SK-N-SH (cell line): Measurements from ENCODE around the gene FGGY. TPM values are rescaled to one million over a fixed set of nuclear protein-coding genes. Genes with fewer than 3 reads are reported as not detected.

ENCODE experiments used
- CTCF ChIA-PET: fragments of 300-600, 350-600 bp; formaldehyde crosslinking; extraction: SDS; loops from one replicate; lab custom pipeline; 2021; lab: Yijun Ruan, JAX
- POLR2A ChIA-PET: fragments of 350-600 bp; sonication (Branson Sonifier 250); formaldehyde crosslinking; extraction: SDS; loops from one replicate; lab custom pipeline; 2020; ENCODE audit warnings: antibody characterized with exemption, inconsistent platforms; lab: Yijun Ruan, JAX
- DNase-seq: peaks from one replicate; pipeline ENCODE4 v3.0.0; 2012
- H2AFZ ChIP-seq: fragments of 200-600 bp; sonication (generic); 2 replicates; pipeline ENCODE4 v1.8.1; 2016; ENCODE audit warnings: antibody characterized with exemption, mild to moderate bottlenecking, low read depth
- H3F3A ChIP-seq: fragments of 200-600 bp; sonication (generic); replicated peaks from 2 replicates; pipeline ENCODE3; 2016; ENCODE audit warnings: antibody characterized with exemption, mild to moderate bottlenecking; ENCODE audit not compliant: insufficient read depth
- H3K27ac ChIP-seq, 2 experiments: fragments of 200-500 bp in 1 of 2; fragments of 200-600 bp in 1 of 2; sonication (Bioruptor generic) in 1 of 2; sonication (generic), shearing (Covaris generic) in 1 of 2; 2 replicates each; pipeline versions ENCODE4 v1.5.1 to v1.6.1; 2014 to 2016; ENCODE audit warnings: low read depth in 2 of 2, inconsistent platforms in 1 of 2, low read length in 1 of 2, mild to moderate bottlenecking in 1 of 2, mixed read lengths in 1 of 2
- H3K27me3 ChIP-seq: fragments of 200-600 bp; sonication (generic), shearing (Covaris generic); 2 replicates; pipeline ENCODE4 v1.6.1; 2016; ENCODE audit warnings: mixed run types; ENCODE audit not compliant: insufficient read depth
- H3K36me3 ChIP-seq, 2 experiments: fragments of 200-500 bp in 1 of 2; fragments of 200-600 bp in 1 of 2; sonication (Bioruptor generic) in 1 of 2; sonication (generic) in 1 of 2; replicated peaks in 1 of 2; 2 replicates each; pipeline versions ENCODE3 to v1.5.1; 2014 to 2016; ENCODE audit warnings: low read length in 1 of 2, mild to moderate bottlenecking in 1 of 2; ENCODE audit not compliant: insufficient read depth in 2 of 2, control insufficient read depth in 1 of 2
- H3K4me1 ChIP-seq, 2 experiments: fragments of 200-500 bp in 1 of 2; fragments of 200-600 bp in 1 of 2; sonication (Bioruptor generic) in 1 of 2; sonication (generic), shearing (Covaris generic) in 1 of 2; 2 replicates each; pipeline versions ENCODE4 v1.5.1 to v1.6.1; 2014 to 2016; ENCODE audit warnings: low read depth in 1 of 2, low read length in 1 of 2, mixed run types in 1 of 2; ENCODE audit not compliant: insufficient read depth in 2 of 2, control insufficient read depth in 1 of 2
- H3K4me2 ChIP-seq: fragments of 200-600 bp; sonication (generic), shearing (Covaris generic); 2 replicates; pipeline ENCODE4 v1.6.1; 2017; ENCODE audit warnings: mixed run types
- H3K4me3 ChIP-seq, 2 experiments: fragments of 200-500 bp in 1 of 2; fragments of 200-600 bp in 1 of 2; sonication (Bioruptor generic) in 1 of 2; sonication (generic), shearing (Covaris generic) in 1 of 2; 2 replicates each; pipeline versions ENCODE4 v1.5.1 to v1.8.1; 2014 to 2016; ENCODE audit warnings: low read depth in 2 of 2, inconsistent platforms in 1 of 2, low read length in 1 of 2, mild to moderate bottlenecking in 1 of 2, mixed read lengths in 1 of 2, moderate library complexity in 1 of 2
- H3K79me2 ChIP-seq: fragments of 200-600 bp; sonication (generic); 2 replicates; pipeline ENCODE4 v1.8.1; 2017; ENCODE audit warnings: mild to moderate bottlenecking; ENCODE audit not compliant: insufficient read depth
- H3K9ac ChIP-seq: fragments of 200-600 bp; sonication (generic); 2 replicates; pipeline ENCODE4 v1.6.1; 2017; ENCODE audit warnings: mixed run types
- H3K9me2 ChIP-seq: fragments of 200-600 bp; sonication (generic); 2 replicates; pipeline ENCODE4 v1.6.1; 2017; ENCODE audit warnings: mixed run types
- H3K9me3 ChIP-seq: fragments of 200-600 bp; sonication (generic); 2 replicates; pipeline ENCODE4 v1.6.1; 2017; ENCODE audit warnings: mixed run types, mild to moderate bottlenecking, moderate library complexity
- H4K20me1 ChIP-seq: fragments of 200-600 bp; sonication (generic); 2 replicates; pipeline ENCODE4 v1.6.1; 2017; ENCODE audit warnings: mild to moderate bottlenecking, mixed run types; ENCODE audit not compliant: insufficient read depth
- EP300 ChIP-seq, 2 experiments: IDR thresholded peaks; 2 replicates each; pipeline versions ENCODE4 v1.4.0 to v1.6.1; 2012; ENCODE audit warnings: borderline replicate concordance in 1 of 2, low read depth in 1 of 2, low read length in 1 of 2
- EZH2phosphoT487 ChIP-seq: fragments of 200-600 bp; sonication (generic); IDR thresholded peaks from 2 replicates; pipeline ENCODE4 v1.6.1; 2017; ENCODE audit warnings: low read depth, mixed run types, mild to moderate bottlenecking, antibody characterized with exemption, moderate library complexity, borderline replicate concordance
- FOSL2 ChIP-seq: IDR thresholded peaks from 2 replicates; pipeline ENCODE4 v1.4.0; 2012; ENCODE audit warnings: low read depth, mild to moderate bottlenecking, moderate library complexity, borderline replicate concordance
- GABPA ChIP-seq: IDR thresholded peaks from 2 replicates; pipeline ENCODE4 v1.4.0; 2012; ENCODE audit warnings: low read depth, mild to moderate bottlenecking
- JUND ChIP-seq: IDR thresholded peaks from 2 replicates; pipeline ENCODE4 v1.4.0; 2012
- MEF2A ChIP-seq: IDR thresholded peaks from 2 replicates; pipeline ENCODE4 v1.4.0; 2012; ENCODE audit warnings: low read depth, borderline replicate concordance
- NFIC ChIP-seq: IDR thresholded peaks from 2 replicates; pipeline ENCODE4 v1.4.0; 2012; ENCODE audit warnings: borderline replicate concordance
- POLR2AphosphoS5 ChIP-seq: IDR thresholded peaks from 2 replicates; pipeline ENCODE4 v1.6.1; 2012; ENCODE audit warnings: low read depth, low read length
- RAD21 ChIP-seq: IDR thresholded peaks from 2 replicates; pipeline ENCODE4 v1.6.1; 2012; ENCODE audit warnings: mild to moderate bottlenecking, low read length
- RCOR1 ChIP-seq: fragments of 150-350 bp; IDR thresholded peaks from 2 replicates; pipeline ENCODE4 v1.6.1; 2017; ENCODE audit warnings: antibody characterized with exemption, low read length
- RXRA ChIP-seq: IDR thresholded peaks from 2 replicates; pipeline ENCODE4 v1.4.0; 2012; ENCODE audit warnings: low read depth, mild to moderate bottlenecking, borderline replicate concordance
- SIN3A ChIP-seq: IDR thresholded peaks from 2 replicates; pipeline ENCODE4 v1.6.1; 2012; ENCODE audit warnings: low read depth, mild to moderate bottlenecking, low read length, moderate library complexity, borderline replicate concordance
- TCF12 ChIP-seq: IDR thresholded peaks from 2 replicates; pipeline ENCODE4 v1.4.0; 2012
- TEAD4 ChIP-seq: IDR thresholded peaks from 2 replicates; pipeline ENCODE4 v1.4.0; 2012; ENCODE audit warnings: mild to moderate bottlenecking, borderline replicate concordance; ENCODE audit not compliant: insufficient read depth
- YY1 ChIP-seq: IDR thresholded peaks from 2 replicates; pipeline ENCODE4 v1.4.0; 2012; ENCODE audit warnings: low read depth, mild to moderate bottlenecking
- WGBS: methylation state at CpG from one replicate; pipeline ENCODE4 v1.1.6; 2017; ENCODE audit warnings: low lambda C conversion rate; 5-methylcytosine and 5-hydroxymethylcytosine counted together
- polyA plus RNA-seq, 3 experiments: library from polyadenylated mRNA; depleted of rRNA; stranded (reverse); fragments of >200 nt; gene quantifications; 2 replicates each; pipeline ENCODE4 v1.2.3, GENCODE V29; 2012
- TF ChIP-seq, protein P1 (sequence below): fragments of 200-600 bp; sonication (generic); IDR thresholded peaks from 2 replicates; pipeline ENCODE4 v1.6.1; 2017; ENCODE audit warnings: antibody characterized with exemption, mild to moderate bottlenecking, moderate library complexity
- TF ChIP-seq, protein P2 (sequence below): IDR thresholded peaks from 2 replicates; pipeline ENCODE4 v1.4.0; 2012; ENCODE audit warnings: low read depth, borderline replicate concordance
- TF ChIP-seq, protein P3 (sequence below): IDR thresholded peaks from 2 replicates; pipeline ENCODE4 v1.4.0; 2012; ENCODE audit warnings: low read depth, borderline replicate concordance
- TF ChIP-seq, protein P4 (sequence below): IDR thresholded peaks from 2 replicates; pipeline ENCODE4; 2012
- TF ChIP-seq, protein P5 (sequence below): IDR thresholded peaks from 2 replicates; pipeline ENCODE4 v1.4.0; 2012; ENCODE audit warnings: low read depth

Gene FGGY
- polyA plus RNA-seq, 1 of the 3 experiments (the other 2 are of a cell fraction) = 10.3 TPM

DNA sequence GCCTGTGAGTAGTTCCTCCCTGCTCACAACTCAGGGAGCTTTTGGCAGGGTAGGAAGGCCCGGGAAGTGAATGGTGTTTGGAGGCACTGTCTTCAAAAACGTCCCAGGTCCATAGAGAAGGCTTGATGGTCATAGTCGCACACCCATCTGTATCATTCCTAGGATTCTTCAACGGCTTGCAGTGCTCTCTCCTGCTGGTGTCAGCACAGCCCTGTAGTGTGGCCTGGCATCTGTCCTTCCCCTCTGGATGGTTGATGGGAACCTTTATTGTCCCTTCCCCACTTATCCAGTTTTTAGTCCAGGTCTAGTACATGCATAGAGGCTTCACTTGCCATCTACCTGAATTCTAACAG, 375.0 kb downstream of the FGGY start:
- Histone ChIP-seq H2AFZ (no peak overlapping the region), H3F3A (peaks cover 11% of the 10 kb centered on the region), H3K4me3 (no peak overlapping the region), H3K4me1 (peaks cover 0 to 12% of the 10 kb centered on the region in 2 experiments; a peak in 3 of 4 replicates), H3K36me3 (peaks cover 0 to 3% of the 10 kb centered on the region in 2 experiments), H3K27me3 (no peaks in the 10 kb centered on the region), H3K27ac (no peak overlapping the region), H3K9me3 (no peaks in the 10 kb centered on the region), H3K79me2 (no peaks in the 10 kb centered on the region; the same call in 1 of the 2 replicates), H3K9me2 (no peaks in the 10 kb centered on the region), H3K9ac (no peak overlapping the region), H4K20me1 (no peaks in the 10 kb centered on the region), H3K4me2 (no peak overlapping the region)
- TF ChIP-seq, protein P1, sequence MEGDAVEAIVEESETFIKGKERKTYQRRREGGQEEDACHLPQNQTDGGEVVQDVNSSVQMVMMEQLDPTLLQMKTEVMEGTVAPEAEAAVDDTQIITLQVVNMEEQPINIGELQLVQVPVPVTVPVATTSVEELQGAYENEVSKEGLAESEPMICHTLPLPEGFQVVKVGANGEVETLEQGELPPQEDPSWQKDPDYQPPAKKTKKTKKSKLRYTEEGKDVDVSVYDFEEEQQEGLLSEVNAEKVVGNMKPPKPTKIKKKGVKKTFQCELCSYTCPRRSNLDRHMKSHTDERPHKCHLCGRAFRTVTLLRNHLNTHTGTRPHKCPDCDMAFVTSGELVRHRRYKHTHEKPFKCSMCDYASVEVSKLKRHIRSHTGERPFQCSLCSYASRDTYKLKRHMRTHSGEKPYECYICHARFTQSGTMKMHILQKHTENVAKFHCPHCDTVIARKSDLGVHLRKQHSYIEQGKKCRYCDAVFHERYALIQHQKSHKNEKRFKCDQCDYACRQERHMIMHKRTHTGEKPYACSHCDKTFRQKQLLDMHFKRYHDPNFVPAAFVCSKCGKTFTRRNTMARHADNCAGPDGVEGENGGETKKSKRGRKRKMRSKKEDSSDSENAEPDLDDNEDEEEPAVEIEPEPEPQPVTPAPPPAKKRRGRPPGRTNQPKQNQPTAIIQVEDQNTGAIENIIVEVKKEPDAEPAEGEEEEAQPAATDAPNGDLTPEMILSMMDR = no peak
- TF ChIP-seq, protein P2, sequence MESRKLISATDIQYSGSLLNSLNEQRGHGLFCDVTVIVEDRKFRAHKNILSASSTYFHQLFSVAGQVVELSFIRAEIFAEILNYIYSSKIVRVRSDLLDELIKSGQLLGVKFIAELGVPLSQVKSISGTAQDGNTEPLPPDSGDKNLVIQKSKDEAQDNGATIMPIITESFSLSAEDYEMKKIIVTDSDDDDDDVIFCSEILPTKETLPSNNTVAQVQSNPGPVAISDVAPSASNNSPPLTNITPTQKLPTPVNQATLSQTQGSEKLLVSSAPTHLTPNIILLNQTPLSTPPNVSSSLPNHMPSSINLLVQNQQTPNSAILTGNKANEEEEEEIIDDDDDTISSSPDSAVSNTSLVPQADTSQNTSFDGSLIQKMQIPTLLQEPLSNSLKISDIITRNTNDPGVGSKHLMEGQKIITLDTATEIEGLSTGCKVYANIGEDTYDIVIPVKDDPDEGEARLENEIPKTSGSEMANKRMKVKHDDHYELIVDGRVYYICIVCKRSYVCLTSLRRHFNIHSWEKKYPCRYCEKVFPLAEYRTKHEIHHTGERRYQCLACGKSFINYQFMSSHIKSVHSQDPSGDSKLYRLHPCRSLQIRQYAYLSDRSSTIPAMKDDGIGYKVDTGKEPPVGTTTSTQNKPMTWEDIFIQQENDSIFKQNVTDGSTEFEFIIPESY = no peak
- DNase-seq = no peak
- 96% methylated on average over 4 of the region's 4 CpGs for WGBS
- ChIA-PET CTCF (interaction anchor here (1.5 kb wide), 1 partner anchor 13 kb away, joined by 4 read pairs; no protein-coding TSS in a partner anchor), POLR2A (no interaction called here)

DNA sequence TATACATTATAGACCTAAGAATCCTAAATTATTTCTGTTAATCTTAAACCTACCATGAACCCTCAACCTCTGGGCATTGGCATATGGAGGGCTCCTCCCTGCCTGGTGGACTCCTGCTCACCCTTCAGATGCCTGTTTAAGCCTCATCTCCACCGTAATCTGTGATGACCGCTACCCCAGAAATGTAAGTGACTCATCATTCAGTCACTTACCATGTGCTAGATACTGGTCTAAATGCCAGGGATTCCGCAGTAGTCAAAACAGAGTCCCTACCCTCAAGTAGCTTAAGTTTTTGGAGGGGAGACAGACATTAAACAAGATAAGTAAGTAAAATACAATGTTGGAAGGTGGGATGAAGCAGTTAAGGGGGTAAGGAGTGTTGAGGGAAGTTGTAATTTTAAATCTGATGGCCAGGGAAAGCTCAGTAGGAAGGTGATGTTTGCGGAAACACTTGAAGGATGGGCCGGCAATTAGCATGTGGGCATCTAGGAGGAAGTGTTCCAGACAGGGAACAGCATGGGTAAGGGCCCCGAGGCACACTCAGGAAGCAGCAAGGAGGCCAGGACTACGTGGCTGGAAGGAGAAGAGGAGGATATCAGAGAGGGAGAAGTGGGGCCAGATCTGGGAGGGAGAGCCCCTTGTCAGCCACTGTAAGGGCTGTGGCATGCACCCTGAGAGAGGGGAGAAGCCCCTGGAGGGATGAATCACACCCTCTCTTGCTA, 376.1 kb downstream of the FGGY start:
- Histone ChIP-seq H3K4me2 (no peak overlapping the region), H4K20me1 (no peaks in the 10 kb centered on the region), H3F3A (peaks cover 11% of the 10 kb centered on the region), H3K9ac (no peak overlapping the region), H3K79me2 (no peaks in the 10 kb centered on the region), H3K27ac (no peak overlapping the region), H3K9me2 (no peaks in the 10 kb centered on the region), H3K9me3 (no peaks in the 10 kb centered on the region), H3K4me1 (peaks cover 0 to 16% of the 10 kb centered on the region in 2 experiments), H3K36me3 (peaks cover 0 to 3% of the 10 kb centered on the region in 2 experiments), H3K27me3 (no peaks in the 10 kb centered on the region), H2AFZ (no peak overlapping the region), H3K4me3 (no peak overlapping the region)
- 73% methylated on average over 7 of the region's 7 CpGs for WGBS
- DNase-seq = no peak
- CTCF ChIA-PET = interaction anchor here (1.5 kb wide), 1 partner anchor 12 kb away, joined by 4 read pairs; no protein-coding TSS in a partner anchor
- POLR2A ChIA-PET = no interaction called here
- TF ChIP-seq, protein P3, sequence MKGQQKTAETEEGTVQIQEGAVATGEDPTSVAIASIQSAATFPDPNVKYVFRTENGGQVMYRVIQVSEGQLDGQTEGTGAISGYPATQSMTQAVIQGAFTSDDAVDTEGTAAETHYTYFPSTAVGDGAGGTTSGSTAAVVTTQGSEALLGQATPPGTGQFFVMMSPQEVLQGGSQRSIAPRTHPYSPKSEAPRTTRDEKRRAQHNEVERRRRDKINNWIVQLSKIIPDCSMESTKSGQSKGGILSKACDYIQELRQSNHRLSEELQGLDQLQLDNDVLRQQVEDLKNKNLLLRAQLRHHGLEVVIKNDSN = peak; percentile 53
- TF ChIP-seq RAD21 = no peak
- TF ChIP-seq YY1 = no peak
- peak in 1 of 2 experiments; percentile 51; a peak in 1 of 4 replicates for TF ChIP-seq EP300 (IDR thresholded peaks at IDR 0.05; ENCODE audit: borderline replicate concordance in 1 of 2, low read depth in 1 of 2, low read length in 1 of 2)
- TF ChIP-seq, protein P4, sequence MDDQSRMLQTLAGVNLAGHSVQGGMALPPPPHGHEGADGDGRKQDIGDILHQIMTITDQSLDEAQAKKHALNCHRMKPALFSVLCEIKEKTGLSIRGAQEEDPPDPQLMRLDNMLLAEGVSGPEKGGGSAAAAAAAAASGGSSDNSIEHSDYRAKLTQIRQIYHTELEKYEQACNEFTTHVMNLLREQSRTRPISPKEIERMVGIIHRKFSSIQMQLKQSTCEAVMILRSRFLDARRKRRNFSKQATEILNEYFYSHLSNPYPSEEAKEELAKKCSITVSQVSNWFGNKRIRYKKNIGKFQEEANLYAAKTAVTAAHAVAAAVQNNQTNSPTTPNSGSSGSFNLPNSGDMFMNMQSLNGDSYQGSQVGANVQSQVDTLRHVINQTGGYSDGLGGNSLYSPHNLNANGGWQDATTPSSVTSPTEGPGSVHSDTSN = peak; percentile 30
- no peak for TF ChIP-seq EZH2phosphoT487
- TF ChIP-seq TCF12 = peak; percentile 71
- TF ChIP-seq, protein P5, sequence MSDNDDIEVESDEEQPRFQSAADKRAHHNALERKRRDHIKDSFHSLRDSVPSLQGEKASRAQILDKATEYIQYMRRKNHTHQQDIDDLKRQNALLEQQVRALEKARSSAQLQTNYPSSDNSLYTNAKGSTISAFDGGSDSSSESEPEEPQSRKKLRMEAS = peak; percentile 64; the same call in 1 of the 2 replicates
- TF ChIP-seq JUND = peak; percentile 84
- TF ChIP-seq SIN3A = no peak
- no peak for TF ChIP-seq GABPA
- TF ChIP-seq POLR2AphosphoS5 = no peak; the same call in 1 of the 2 replicates
- peak; percentile 72; the same call in 1 of the 2 replicates for TF ChIP-seq TEAD4
- peak; percentile 27; the same call in 1 of the 2 replicates for TF ChIP-seq NFIC
- peak; percentile 40; the same call in 1 of the 2 replicates for TF ChIP-seq RXRA
- TF ChIP-seq RCOR1 = no peak
- TF ChIP-seq FOSL2 = peak; percentile 83
- TF ChIP-seq MEF2A = no peak
